ENCODE results near the gene ICAM1. TPM values are rescaled to one million over a fixed set of nuclear protein-coding genes. Genes with fewer than 3 reads are reported as not detected.

Gene ICAM1
- total and polyA plus RNA-seq, 8 donors = 2.3 to 15.6 (median 8.7) TPM

DNA sequence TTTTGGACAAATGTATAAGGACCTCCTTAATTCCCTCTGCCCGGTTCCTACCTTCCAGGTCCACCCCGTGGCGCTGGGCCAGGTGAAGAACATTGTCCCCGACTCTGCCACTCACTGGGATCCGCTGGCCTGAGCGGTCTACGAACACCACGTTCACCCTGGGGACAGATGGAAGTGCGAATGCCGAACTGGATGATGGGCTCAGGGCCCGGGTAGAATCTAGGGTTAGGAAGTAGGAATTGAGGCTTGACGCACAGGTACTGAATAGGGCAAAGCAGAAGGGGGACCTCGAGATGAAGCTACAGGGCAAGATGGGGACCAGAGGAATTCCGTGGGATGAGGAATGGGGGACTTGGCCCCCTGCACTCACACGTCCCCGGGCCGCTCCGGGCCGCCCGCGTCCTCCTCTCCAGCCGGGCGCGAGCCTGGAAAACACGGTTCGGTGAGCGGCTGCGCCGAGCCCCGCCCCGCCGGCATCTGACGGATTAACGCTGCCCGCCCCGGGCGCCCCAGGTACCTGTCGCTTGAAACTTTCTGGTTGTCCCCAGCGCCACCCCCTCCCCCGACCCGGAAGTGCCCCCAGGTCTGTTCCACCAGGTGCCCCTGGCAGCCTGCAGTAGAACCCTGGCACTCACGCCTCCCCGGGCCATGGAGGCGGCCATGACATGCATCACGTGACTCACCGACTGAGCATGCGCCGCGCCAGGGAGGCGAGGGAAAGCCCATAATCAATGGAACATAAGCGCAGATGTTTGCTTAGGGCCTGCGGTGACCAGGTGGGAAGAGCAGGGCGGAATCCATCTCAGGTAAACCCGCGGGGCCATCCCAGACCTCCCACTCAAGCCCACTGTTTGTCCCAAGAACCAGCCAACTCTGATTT lies 44.7 kb downstream of the ICAM1 start, which contains the start of gene FDX2:
TSS of gene FDX2 (minus strand) at position 681 of the 880 bp plus-strand sequence. CDS start at position 662, 19 bp downstream.
- no peaks in the 10 kb centered on the region for H3K27me3 ChIP-seq
- peak within 1 kb of the TSS; percentile 71 to 99 (median 84) for H3K4me3 ChIP-seq
- peak within 1 kb of the TSS in 4 of 5 donors; percentile 52 to 79 (median 68) for H3K27ac ChIP-seq
- no peaks in the 10 kb centered on the region for H3K9me3 ChIP-seq
- TF ChIP-seq POLR2AphosphoS5 (IDR thresholded peaks at IDR 0.05) (peak; percentile 39 to 93 (median 50)), POLR2A (IDR thresholded peaks at IDR 0.05) (no peak), EP300 (IDR thresholded peaks at IDR 0.05) (no peak)
- 0 to 2% (median 0%) methylated on average over 35 to 55 of the region's 55 CpGs for WGBS, 5 donors
- peaks cover 13 to 22% (median 15%) of the 10 kb centered on the region in 4 donors for H3K4me1 ChIP-seq
- intact Hi-C loops (cut with DNase I; ENCODE audit: low total_unique reads) = no loop called here
- peaks cover 24 to 54% (median 50%) of the 10 kb centered on the region in 4 donors for H3K36me3 ChIP-seq
- peak; percentile 91 to 95 for DNase-seq

DNA sequence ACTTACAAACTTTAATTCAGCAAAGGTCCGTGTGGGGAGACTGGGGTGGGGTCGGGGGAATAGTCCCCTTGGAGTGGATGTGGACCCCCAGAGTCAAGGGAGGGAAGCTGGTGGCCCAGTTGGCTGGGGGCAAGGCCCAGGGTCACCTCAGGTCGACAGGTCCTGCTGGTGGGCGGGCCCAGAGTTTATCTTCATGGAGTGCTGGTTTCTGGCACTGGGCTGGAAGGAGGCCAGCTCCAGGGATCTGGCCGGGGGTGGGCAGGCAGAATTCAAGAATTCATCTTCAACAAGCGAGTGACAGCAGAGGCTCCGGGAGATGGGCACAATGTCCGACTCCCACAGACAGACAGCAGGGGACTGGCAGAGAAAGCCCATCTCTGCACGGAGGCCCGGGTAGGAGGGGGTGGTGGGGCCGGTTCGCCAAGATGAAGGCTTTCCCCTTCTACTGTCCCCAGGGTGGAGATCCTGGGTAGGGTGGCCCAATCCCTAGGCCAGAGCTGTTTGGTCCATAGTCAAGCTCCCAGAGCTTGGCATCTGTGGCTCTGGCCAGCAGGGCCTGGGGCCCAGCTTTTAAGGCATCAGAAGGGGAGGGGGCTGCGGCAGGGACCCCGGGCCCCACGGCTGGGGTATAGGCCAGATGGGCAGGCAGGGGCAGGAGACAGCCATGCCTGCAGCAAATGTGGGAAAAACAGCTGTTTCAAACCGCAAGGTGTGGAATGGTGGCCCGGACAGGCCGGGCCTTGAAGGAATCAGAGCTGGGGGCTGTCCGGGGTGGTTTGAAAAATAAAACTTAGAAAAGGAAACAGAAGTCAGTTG lies 45.5 kb downstream of the ICAM1 start:
- WGBS, 5 donors = 62 to 69% (median 62%) methylated on average over 13 to 19 of the region's 19 CpGs
- TF ChIP-seq, protein P1, sequence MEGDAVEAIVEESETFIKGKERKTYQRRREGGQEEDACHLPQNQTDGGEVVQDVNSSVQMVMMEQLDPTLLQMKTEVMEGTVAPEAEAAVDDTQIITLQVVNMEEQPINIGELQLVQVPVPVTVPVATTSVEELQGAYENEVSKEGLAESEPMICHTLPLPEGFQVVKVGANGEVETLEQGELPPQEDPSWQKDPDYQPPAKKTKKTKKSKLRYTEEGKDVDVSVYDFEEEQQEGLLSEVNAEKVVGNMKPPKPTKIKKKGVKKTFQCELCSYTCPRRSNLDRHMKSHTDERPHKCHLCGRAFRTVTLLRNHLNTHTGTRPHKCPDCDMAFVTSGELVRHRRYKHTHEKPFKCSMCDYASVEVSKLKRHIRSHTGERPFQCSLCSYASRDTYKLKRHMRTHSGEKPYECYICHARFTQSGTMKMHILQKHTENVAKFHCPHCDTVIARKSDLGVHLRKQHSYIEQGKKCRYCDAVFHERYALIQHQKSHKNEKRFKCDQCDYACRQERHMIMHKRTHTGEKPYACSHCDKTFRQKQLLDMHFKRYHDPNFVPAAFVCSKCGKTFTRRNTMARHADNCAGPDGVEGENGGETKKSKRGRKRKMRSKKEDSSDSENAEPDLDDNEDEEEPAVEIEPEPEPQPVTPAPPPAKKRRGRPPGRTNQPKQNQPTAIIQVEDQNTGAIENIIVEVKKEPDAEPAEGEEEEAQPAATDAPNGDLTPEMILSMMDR (IDR thresholded peaks at IDR 0.05) = no peak
- TF ChIP-seq POLR2A (IDR thresholded peaks at IDR 0.05) (no peak), POLR2AphosphoS5 (IDR thresholded peaks at IDR 0.05) (no peak), EP300 (IDR thresholded peaks at IDR 0.05) (no peak)
- Histone ChIP-seq H3K27me3 (no peaks in the 10 kb centered on the region), H3K4me1 (peaks cover 13 to 22% (median 15%) of the 10 kb centered on the region in 4 donors), H3K27ac (peak overlapping the region in 4 of 5 donors; percentile 52 to 79 (median 68)), H3K36me3 (peaks cover 33 to 58% (median 53%) of the 10 kb centered on the region in 4 donors), H3K9me3 (no peaks in the 10 kb centered on the region), H3K4me3 (peak overlapping the region; percentile 71 to 99 (median 84))
- no peak for DNase-seq
- intact Hi-C loops (cut with DNase I; ENCODE audit: low total_unique reads) = no loop called here

DNA sequence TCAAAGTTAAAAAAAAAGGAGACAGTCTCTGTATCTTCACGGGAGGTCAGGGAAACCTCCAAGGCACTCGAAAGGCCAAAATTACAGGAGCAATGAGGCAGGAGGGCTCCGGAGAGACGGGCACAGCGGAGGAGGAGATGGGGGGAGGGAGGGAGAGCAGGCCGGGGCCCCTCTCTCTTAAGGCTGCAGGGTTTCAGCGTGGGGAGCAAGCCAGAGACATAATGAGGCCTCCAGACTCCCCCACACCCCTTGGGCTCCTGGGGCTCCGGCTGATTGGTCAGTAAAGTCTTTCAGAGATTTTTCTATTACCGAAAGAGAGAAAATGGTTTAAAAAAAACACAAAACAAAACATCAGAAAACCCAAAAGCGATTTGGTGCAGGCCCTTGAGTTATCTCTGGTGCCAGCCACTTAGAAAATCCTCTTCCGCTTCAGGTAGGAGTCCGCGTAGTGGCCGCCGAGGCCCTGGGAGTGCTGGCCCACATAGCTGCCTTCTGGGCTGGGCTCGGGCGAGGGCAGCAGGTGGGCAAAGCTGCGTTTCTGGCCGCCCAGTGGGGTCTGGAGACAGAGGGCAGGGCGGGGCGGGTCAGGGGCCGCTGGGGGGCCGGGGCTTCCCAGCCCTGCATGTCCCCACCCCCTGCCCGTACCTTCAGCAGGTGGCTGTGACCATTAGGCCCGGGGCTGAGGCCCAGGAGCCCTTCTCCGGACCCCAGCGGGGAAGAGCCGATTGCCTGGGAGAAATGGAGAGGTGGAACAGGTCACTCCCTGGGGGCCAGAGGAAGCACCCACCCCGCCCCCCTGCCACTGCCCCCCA lies 46.3 kb downstream of the ICAM1 start:
- 81 to 88% (median 83%) methylated on average over 25 to 29 of the region's 29 CpGs for WGBS, 5 donors
- Histone ChIP-seq H3K27me3 (no peaks in the 10 kb centered on the region), H3K4me1 (peaks cover 13 to 22% (median 15%) of the 10 kb centered on the region in 4 donors), H3K36me3 (peaks cover 41 to 66% (median 61%) of the 10 kb centered on the region in 4 donors), H3K27ac (no peak overlapping the region), H3K4me3 (no peak overlapping the region), H3K9me3 (no peaks in the 10 kb centered on the region)
- DNase-seq = no peak
- TF ChIP-seq POLR2AphosphoS5 (IDR thresholded peaks at IDR 0.05) = no peak
- TF ChIP-seq, protein P1 (IDR thresholded peaks at IDR 0.05) = no peak
- no peak for TF ChIP-seq POLR2A (IDR thresholded peaks at IDR 0.05)
- no peak for TF ChIP-seq EP300 (IDR thresholded peaks at IDR 0.05)
- intact Hi-C loops (cut with DNase I; ENCODE audit: low total_unique reads) = no loop called here

DNA sequence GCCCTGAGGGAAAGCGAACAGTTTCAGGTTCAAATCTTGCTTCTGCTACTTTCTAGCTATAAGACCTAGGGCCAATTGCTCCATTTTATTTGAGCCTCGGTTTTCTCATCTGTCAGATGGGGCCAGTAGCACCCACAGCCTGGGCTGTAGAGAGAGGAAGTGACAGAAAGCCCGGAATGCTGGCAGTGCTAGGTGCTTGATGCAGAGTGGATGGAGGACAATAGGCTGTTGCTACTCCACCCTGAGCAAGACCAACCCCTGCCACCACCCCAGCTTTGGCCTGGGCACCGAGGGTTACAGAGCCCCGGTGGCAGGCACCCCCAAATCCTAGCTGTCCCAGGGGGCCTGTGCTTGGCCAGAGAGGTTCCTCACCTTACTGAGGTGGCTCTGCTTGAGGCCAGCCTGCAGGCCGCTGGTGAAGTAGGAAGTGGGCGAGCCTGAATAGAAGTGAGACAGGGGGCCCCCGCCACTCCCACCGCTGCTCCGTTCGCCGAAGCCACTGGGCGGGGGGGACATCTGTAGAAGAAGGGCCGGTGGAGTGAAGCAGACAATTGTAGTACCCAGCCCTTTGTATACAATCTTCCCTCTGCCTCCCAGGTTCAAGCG lies 47.0 kb downstream of the ICAM1 start:
- DNase-seq = no peak
- Histone ChIP-seq H3K27me3 (no peaks in the 10 kb centered on the region), H3K4me1 (peaks cover 13 to 22% (median 15%) of the 10 kb centered on the region in 4 donors), H3K27ac (no peak overlapping the region), H3K9me3 (no peaks in the 10 kb centered on the region), H3K36me3 (peaks cover 47 to 69% (median 65%) of the 10 kb centered on the region in 4 donors), H3K4me3 (no peak overlapping the region)
- 86 to 95% (median 94%) methylated on average over 14 to 15 of the region's 15 CpGs for WGBS, 5 donors
- intact Hi-C loops (cut with DNase I; ENCODE audit: low total_unique reads) = no loop called here
- TF ChIP-seq, protein P1 (IDR thresholded peaks at IDR 0.05) = no peak
- TF ChIP-seq POLR2A (IDR thresholded peaks at IDR 0.05) (no peak), EP300 (IDR thresholded peaks at IDR 0.05) (no peak), POLR2AphosphoS5 (IDR thresholded peaks at IDR 0.05) (no peak)
